ENCODE results near the gene SEMA7A. TPM values are rescaled to one million over a fixed set of nuclear protein-coding genes. Genes with fewer than 3 reads are reported as not detected.
"Not testable (repeated sequence)": the region's sequence is repeated elsewhere in the genome, so short reads cannot be mapped to it uniquely, and the experiment has no call there.

The SEMA7A gene
- total RNA-seq, 1 experiment from 2014 or later: 0.20 TPM

DNA sequence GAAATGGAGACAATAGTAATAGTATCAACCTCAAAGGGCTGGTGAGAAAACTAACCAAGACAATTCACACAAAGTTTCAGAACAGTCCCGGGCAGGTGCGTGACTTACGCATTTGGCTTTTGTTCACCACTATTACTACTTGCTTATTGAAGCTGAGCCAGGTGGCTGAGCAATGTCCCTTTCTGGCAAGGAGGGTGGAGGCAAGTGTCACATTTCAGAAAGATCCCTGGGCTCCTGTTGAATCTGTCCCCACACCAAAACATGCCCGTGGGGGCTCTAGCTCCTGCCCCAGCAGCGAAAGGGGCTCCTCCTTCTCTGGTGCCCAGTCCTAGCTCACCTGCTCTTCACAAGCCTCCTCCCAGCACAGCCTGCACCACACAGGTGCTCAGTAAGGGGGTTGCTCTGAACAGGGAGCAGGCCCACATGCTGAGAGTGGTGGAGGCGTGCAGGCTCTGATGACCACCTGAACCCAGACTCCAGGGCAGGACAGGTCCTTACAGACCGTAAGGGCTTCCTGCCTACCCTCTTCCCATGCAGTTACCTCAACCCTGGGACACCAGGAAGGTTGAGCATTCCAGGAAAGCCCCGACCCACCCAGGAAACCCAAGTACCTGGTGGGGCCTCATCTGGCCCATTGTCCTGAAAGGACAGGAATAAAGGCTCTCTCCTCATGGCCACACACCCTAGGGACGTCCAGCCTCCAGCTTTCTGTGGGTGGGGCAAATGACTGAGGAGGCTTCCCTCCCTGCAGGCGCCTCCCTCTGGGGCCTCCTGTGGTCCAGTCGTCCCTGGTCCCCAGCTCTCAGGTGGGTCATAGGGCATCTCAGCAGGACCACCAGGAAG lies 32.6 kb downstream of the SEMA7A start:
- no peak for DNase-seq (ENCODE audit: extremely low read depth, low read depth)

DNA sequence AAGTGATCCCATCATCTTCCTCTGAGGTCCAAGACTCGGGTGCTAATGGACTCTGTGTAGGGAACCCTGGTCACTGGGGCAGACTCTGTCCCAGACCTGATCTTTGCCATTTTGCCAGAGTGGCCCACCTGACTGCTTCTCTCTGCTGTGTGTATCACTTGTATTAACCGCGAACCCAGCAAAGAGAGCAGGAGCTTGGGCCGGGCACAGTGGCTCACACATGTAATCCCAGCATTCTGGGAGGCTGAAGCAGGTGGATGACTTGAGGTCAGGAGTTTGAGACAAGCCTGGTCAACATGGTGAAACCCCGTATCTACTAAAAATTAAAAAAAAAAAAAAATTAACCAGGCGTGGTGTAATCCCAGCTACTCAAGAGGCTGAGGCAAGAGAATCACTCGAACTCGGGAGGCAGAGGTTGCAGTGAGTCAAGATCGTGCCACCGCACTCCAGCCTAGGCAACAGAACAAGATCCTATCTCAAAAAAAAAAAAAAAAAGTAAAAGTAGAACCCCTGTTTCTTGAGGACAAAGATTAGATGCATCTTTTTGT lies 33.4 kb downstream of the SEMA7A start:
- DNase-seq (ENCODE audit: extremely low read depth, low read depth): no peak

DNA sequence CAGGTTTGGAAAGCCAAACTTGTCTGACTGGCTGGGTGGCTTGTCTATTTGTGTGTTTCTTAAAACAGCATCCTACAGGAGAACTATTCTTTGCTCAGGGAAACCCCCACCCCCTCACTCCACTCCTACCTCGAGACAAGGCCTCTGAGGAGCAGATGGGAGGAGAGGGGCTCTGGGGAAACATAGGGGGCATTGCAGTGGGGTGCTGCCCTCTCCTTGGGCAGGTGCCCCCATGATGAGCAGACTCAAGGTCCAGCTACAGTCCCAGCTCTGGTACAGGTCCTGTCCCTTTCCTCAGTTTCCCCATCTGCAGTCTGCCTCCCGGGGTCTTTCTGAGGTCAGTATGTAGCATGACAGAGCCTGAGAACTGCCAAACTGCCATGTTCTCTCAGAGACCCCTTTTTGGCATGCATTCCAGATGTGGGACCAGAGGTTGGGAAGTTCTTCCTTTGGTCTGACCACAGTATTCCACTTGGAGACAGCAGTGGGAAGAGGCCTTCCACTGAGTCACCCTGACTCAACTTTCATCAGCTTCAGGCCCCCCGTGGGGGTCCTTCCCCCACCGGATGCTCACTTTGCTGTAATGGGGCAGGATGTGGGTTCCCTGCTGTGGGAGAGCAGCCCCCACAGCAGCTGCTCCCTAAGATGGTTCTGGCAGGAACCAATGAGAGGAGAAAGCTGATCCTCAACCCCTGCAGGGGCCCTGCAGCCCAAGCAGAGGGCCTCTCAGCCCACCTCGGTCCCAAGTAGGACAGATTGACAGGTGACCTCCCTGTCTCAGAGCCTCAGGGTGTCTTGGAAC lies 34.0 kb downstream of the SEMA7A start:
- DNase-seq (ENCODE audit: extremely low read depth, low read depth): no peak

DNA sequence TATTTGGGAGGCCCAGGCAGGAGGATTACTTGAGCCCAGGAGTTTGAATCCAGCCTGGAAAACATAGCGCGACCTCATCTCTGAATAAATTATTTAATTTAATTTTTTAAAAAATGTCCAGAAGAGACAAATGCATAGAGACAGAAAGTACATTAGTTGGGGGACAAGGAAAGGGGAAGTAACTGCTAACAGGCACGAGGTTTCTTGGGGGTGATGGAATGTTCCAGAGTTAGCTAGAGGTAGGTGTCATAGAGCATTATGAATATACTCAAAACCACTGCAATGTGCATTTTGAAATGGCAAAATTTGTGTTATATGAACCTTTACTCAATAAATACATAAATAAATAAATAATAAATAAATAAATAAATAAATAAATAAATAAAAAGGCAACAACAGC lies 34.7 kb downstream of the SEMA7A start:
- no peak for DNase-seq (ENCODE audit: extremely low read depth, low read depth)

DNA sequence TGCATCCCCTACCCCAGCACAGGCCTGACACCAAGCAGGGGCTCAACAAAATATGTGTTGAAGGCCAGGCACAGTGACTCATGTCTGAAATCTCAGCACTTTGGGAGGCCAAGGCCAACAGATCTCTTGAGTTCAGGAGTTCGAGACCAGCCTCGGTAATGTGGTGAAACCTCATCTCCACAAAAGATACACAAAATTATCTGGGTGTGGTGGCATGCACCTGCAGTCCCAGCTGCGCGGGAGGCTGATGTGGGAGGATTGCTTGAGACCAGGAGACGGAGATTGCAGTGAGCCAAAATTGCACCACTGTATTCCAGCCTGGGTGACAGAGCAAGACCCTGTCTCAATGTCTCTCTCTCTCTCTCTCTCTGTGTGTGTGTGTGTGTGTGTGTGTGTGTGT lies 35.6 kb downstream of the SEMA7A start:
- DNase-seq (ENCODE audit: extremely low read depth, low read depth): no peak

DNA sequence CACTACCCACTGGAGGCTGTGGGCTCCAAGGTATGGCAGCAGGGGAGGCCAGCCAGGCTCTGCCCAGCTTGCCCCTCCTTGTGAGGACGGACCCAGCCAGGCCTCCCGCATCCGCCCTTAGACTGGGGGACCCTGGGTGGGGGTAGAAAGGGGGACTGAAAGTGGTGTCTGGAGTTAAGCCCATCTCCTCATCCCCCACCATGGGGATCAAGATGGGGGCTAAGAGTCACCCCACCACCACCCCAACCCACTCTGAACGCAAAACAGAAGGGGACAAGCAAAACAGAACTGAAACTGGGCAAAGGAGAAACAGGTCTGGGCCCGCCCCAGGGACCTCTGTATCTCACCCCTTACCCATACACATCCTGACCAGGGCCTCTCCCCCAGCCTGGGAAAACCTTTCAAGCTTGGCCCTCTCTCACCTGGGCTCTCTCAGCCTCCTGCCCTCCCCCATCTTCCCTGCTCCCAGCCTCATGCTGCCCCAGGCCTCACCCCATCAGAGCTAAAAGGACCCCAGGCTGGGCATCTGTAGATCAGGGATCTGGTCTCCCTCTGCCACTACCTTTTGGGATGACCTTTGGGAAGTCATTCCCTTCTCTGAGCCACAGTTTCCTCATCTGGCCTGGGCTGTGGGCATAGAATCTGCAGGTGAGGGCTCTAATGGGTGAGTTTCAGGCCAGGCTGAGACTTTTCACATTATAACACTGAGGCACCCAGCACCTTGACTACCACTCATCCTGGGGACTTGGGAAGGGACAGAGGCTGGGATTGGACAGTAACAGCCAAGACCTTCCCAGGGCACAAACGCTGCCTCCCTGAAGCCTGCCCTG lies 36.3 kb downstream of the SEMA7A start:
- no peak for DNase-seq (ENCODE audit: extremely low read depth, low read depth)

DNA sequence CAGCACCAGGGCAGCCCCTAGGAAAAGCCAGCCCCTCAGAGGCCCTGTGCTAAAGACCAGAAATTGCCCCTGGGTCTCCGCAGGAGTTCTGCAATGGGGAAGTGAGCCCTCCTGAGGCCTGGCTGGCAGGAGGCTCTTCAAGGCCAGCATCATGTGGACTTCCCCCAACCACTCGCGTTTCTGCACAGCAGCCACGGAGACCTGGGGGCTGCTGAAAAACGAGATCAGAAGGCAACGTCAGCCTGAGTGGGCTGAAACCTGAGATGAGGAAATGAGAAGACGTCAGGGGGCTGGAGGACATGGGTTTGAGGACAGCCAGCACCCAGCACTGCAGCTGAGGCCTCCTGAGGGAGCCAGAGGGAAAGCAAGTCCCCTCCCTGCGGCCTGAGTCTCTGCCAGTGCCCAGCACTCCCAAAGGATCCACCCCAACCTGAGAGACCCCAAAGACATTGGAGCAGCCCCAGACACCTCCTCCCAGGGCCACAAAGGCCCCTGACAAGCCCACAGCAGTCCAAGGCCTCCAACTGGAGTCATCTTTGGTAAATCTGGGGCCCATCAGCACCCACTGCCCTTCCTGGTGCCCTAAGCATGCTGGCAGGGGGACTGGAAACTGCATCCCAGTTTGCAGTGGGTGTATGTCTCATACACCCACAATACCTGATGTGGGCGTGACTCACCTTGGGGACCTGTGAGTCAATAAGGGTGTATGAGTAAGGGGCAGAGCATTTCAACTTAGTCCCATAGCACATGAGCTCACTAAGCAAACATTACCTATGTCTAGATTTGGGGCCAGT lies 37.1 kb downstream of the SEMA7A start:
- DNase-seq (ENCODE audit: extremely low read depth, low read depth): no peak

DNA sequence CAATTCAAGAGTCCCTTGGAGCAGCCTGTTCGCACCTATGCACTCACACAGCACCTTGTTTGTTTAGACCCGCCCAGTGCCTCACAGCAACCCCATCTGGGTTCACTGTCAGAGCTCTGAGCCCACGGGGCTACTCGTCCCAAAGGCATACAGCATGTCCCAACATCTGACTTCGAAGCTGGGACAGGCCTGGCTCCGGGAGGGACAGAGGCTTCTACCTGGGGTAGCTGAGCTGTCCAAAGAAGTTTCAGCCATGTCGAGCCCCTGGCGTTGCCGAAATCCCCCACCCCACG lies 37.7 kb downstream of the SEMA7A start:
- no peak for DNase-seq (ENCODE audit: extremely low read depth, low read depth)

DNA sequence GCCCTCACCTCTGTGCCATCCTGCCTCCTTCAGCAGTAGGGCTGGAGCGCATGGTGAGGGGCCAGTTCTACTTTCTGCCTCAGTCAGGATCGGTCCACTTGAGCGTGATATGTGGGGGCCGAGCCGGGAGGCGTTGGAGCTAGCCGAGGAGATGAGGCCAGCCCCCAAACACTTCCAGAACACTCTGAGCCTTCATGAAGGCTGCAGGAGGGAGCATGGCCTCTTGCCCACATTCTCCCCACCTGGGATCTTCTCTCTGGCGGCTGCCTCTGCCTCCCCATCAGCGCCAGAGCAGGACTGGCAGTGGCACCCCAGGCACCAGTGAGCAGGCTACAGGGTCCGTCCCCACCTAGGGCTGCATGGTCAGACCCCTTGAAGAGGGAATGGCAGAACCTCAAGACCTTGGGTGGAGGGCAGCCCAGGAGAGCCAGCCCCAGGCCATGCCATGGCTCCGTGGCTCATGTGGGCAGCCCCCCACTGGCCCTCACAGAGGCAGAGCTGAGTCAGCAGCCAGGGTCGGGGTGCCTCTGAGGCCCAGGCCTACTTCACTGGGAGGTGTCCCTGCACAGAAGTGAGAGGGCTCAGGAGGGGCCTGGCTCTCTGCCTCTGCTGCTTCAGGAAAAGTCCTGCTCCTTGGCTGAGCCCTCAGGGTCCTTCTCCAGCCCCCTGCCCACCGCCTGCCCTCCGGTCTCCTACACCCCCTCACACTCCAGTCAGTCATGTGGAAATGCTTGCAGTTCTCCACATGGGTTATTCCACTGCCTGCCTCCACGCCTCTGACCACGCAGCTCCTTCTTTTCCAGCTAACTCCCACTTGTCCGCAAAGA lies 38.2 kb downstream of the SEMA7A start:
- DNase-seq (ENCODE audit: extremely low read depth, low read depth): no peak

DNA sequence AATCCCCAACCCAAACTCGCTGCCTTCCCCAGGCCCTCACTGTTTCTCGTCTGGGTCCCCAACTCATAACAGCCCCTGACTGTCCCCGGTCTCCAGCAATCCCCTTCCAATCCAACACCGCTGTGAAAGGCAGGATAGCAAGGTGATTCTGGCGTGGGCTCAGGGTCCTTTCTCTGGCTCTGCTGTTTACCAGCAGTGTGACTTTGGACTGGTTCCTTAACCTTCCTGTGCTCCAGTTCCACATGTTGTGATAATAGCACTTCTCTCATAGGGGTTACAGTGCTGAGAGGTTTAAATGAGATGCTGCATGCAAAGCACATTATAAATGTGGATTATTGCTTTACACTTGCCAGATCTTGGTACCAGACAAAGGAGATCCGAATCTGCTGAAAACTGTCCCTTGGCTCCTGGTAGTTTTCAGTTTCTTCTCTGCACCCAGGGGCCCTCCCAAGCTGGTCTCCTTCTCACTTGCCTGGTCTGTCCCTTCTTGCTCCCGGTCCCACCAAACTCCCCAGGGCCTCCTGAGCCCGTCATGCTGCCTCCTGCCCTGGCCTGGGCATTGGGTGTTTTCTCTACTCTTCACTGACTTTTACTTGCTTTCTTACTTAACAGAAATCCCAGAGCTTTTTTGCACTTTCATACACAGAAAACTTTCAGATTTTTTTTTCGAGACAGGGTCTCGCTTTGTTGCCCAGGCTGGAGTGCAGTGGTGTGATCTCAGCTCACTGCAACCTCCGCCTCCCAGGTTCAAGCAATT lies 39.5 kb downstream of the SEMA7A start:
- no peak for DNase-seq (ENCODE audit: extremely low read depth, low read depth)

DNA sequence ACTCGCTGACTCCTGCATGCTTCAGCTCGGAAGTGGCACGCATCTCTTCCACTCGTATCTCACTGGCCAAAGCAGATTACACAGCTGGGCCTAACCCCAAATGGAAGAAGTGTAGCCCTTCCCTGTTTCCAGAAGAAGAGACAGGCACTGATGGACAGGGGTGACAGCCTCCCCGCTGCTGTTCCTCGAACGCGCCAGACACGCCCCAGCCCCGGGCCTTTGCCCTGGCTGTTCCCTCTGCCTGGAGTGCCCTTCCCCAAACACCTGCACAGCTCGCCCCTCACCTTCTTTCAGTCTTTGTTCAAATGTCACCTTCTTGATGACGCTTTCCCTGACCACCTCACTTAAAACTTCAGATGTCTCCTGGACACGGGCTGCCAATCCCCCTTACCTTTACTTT lies 40.3 kb downstream of the SEMA7A start:
- no peak for DNase-seq (ENCODE audit: extremely low read depth, low read depth)

DNA sequence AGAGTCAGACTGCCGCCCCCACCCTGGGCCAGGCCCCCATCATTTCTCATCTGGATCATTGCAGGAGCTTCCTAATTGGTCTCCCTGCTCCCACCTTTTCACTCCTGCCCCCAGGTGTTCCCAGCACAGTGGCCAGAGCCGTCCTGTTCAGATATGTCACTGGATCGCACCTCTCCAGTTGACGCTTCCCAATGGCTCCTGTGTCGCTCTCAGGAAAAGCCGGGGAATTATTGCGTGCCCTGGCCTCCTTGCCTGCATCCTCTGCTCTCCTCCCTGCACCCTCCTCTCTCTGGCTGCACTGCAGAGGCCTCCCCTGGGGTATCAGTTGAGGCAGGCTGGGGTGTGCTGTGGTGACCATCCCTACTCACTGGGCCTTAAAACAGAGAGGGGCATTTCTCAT lies 40.9 kb downstream of the SEMA7A start:
- DNase-seq (ENCODE audit: extremely low read depth, low read depth): no peak

DNA sequence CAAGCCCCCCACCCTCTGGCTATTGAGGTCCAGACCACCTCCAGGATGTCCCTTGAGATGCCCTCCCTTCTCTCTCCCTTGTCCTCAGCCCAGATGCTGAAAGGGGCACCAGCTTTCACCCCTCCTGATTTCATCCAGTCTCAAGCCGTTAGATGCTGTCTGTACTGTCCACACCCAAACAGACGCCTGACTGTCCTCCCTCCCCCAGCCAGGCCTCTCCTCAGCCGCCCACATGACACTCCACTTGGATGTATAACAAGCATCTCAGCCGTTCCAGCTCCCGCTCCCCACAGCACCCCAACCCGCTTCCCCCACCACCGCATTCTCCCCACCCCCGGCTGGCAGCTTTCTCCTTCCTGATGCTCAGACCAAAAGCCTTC lies 41.3 kb downstream of the SEMA7A start:
- no peak for DNase-seq (ENCODE audit: extremely low read depth, low read depth)

DNA sequence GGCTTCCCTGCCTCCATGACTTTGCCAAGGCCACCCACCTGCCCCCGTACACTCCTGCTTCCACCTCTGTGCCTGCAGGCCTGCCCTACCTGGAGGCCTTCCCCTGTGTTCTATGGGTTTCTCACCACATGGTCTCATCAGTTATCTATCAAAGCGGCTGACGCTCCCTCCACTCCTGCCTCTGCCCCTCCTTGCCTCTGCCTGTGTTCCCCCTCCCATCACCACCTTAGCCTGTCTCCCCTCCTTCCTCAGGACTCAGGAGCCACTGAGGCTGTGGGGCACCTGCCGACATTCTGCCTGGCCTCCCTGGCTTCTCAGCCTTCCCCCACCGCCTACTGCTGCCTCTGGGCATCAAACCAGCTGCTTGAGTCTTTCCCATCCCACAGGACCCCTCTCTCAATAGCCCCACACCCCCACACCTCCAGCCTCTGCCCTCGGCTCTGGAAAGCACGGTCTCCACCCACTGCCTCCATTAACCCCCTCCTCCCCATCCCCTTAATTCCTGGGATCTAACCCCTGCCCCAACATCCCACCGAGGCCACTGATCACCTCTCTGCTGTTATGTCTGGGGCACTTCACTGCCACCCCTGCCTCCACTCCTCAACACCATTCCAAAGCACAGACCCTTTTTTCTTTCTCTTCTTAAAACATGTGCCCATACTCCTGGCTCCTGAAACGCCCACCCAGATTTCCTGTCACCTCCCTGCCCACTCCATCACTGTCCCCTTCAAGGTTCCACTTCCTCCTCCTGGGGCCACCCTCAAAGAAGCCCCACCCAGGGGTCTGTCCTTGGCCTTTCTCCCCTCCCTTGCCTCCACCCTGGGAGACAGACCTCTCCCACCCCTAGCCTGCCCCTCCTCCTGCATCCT lies 41.9 kb downstream of the SEMA7A start:
- no peak for DNase-seq (ENCODE audit: extremely low read depth, low read depth)

DNA sequence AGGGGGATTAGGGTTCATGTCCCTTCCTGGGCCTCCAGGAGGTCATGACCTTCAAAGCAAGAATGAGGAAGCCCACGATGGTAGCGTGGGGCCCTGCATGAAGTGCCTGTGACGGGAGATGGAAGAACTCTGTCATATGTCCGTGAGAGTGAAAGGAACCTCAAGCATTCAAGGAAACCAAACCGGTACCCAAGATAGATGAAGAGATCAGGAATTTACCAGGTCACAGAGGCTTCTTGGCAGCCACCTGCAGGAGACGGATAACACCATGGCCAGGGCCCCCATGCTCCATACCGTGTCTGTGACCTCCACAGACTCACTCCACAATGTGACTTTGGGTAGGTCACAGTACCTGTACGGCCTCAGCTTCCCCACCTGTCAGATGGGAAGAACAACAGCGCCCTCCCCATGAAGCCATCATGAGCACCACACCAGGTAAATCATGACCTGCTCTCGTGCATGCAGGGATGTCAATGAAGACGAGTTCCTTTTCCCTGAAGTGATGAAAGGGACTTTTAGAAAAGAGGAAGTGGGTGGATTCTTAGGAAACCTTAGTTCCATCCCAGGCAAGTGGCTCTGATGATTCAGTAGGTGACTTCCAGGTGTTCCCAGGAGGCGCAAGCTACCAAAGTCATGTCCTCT lies 43.0 kb downstream of the SEMA7A start:
- DNase-seq (ENCODE audit: extremely low read depth, low read depth): no peak

DNA sequence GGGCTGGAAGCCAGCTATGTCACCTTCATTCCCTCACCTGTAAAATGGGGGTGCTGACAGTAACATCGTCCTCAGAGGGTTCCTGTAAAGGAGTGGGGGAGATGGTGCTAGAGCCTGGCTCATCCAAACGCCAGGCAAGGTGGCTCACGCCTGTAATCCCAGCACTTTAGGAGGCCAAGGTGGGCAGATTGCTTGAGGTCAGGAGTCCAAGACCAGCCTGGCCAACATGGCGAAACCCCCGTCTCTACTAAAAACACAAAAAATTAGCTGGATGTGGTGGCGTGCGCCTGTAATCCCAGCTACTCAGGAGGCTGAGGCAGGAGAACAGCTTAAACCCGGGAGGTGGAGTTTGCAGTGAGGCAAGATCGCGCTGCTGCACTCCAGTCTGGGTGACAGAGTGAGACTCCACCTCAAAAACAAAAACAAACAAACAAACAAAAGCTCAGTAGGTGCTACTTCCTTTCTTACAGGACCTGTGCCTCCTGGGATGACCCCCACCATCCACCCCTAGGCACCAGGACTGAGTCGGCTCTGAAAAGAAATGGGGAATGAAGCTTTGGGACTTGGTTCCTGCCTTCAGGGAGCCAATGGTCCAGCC lies 43.6 kb downstream of the SEMA7A start:
- not testable (repeated sequence) for DNase-seq (ENCODE audit: extremely low read depth, low read depth)

Measured in NCI-H460 (cell line).